Gastroesophageal sphincter (tissue), 4 donors: ENCODE data around the gene TANGO6. TPM values are rescaled to one million over a fixed set of nuclear protein-coding genes. Genes with fewer than 3 reads are reported as not detected.
"Not testable (repeated sequence)": the region's sequence is repeated elsewhere in the genome, so short reads cannot be mapped to it uniquely, and the experiment has no call there.

Experiments
- ATAC-seq: fragments of 150-250 bp; one replicate; pipeline ENCODE4 v1.9.1; 2016; ENCODE audit warnings: mild to moderate bottlenecking, moderate library complexity
- H3K27ac ChIP-seq, 4 donors: fragments of 200-600 bp; sonication (generic) in 3 of 4; 1 replicate in 3 of 4; 2 replicates in 1 of 4; pipeline ENCODE4 v1.5.1; 2016 to 2019
- H3K27me3 ChIP-seq: fragments of 200-600 bp; sonication (generic); one replicate; pipeline ENCODE4 v1.5.1; 2019
- H3K36me3 ChIP-seq, 2 donors: fragments of 200-600 bp; sonication (generic); one replicate each; pipeline ENCODE4 v1.5.1; 2019; ENCODE audit warnings: control low read depth in 1 of 2
- H3K4me1 ChIP-seq, 3 donors: fragments of 200-600 bp; sonication (generic); 1 replicate in 2 of 3; 2 replicates in 1 of 3; pipeline ENCODE4 v1.5.1; 2016 to 2019; ENCODE audit warnings: control low read depth in 2 of 3
- H3K4me3 ChIP-seq, 2 donors: fragments of 200-600 bp; sonication (generic); one replicate each; pipeline ENCODE4 v1.5.1; 2019; ENCODE audit warnings: mild to moderate bottlenecking in 1 of 2, moderate library complexity in 1 of 2
- H3K9me3 ChIP-seq, 3 donors: fragments of 200-600 bp; sonication (generic); one replicate each; pipeline ENCODE4 v1.5.1; 2017 to 2019; ENCODE audit warnings: control low read depth in 2 of 3
- CTCF ChIP-seq, 4 experiments: fragments of 200-600 bp in 2 of 4; fragments of 450-650 bp in 2 of 4; sonication (generic) in 1 of 4; IDR thresholded peaks; one replicate each; pipeline ENCODE4 v1.5.1; 2017 to 2019; ENCODE audit warnings: antibody characterized with exemption in 4 of 4, mild to moderate bottlenecking in 2 of 4, moderate library complexity in 2 of 4
- EP300 ChIP-seq: sonication (generic); formaldehyde crosslinking; IDR thresholded peaks from one replicate; pipeline ENCODE4 v1.6.1; 2017; ENCODE audit warnings: antibody characterized with exemption, mild to moderate bottlenecking
- POLR2A ChIP-seq, 2 donors: fragments of 450-650 bp; IDR thresholded peaks; one replicate each; pipeline ENCODE4 v1.6.1; 2017; ENCODE audit warnings: antibody characterized with exemption in 2 of 2, mild to moderate bottlenecking in 2 of 2, moderate library complexity in 1 of 2
- POLR2AphosphoS5 ChIP-seq: sonication (generic); formaldehyde crosslinking; IDR thresholded peaks from one replicate; pipeline ENCODE4 v1.6.1; 2017; ENCODE audit warnings: antibody characterized with exemption
- WGBS, 2 donors: methylation state at CpG; one replicate each; pipeline ENCODE4 v1.1.5; 2018; ENCODE audit warnings: low coverage in 1 of 2; 5-methylcytosine and 5-hydroxymethylcytosine counted together
- total RNA-seq, 4 donors: library from RNA; depleted of rRNA; stranded (reverse); fragments of >200 nt; gene quantifications; one replicate each; pipeline ENCODE4 v1.1.0, GENCODE V29; 2016

Gene TANGO6
- total RNA-seq, 4 donors from 2014 or later: 19.5 to 29.7 (median 21.0) TPM

DNA sequence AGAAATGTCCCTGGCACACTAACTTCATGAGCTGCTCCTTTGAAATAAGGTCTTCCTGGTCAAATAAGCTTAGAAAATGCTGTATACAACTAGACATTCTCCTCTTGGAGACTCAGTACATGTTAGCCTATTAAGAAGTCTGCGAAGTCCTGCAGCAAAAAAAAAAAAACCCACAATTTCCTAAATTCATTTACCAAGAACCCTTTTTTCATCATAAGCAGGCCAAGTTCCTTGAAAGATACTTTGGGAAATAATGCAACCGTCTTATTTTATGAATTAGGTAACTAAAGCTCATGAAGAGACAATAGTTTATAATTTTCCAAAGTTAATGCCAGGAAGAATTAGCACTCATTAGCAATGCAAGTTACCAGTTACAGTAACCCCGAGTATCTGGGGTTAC, 213.1 kb downstream of the TANGO6 start:
- no peaks in the 10 kb centered on the region for H3K9me3 ChIP-seq
- no peak overlapping the region for H3K4me3 ChIP-seq
- 68 to 94% methylated on average over 2 to 3 of the region's 3 CpGs for WGBS, 2 donors
- TF ChIP-seq POLR2AphosphoS5 (no peak), EP300 (no peak), CTCF (IDR thresholded peaks at IDR 0.05) (no peak), POLR2A (IDR thresholded peaks at IDR 0.05) (no peak)
- ATAC-seq: no peak
- H3K27ac ChIP-seq: no peak overlapping the region
- peaks cover 0 to 9% (median 0%) of the 10 kb centered on the region in 3 donors for H3K4me1 ChIP-seq
- H3K36me3 ChIP-seq: no peaks in the 10 kb centered on the region
- H3K27me3 ChIP-seq: no peaks in the 10 kb centered on the region

GRCh38 chr16:69057400-69058378, 214.4 kb downstream of the TANGO6 start:
- Histone ChIP-seq H3K9me3 (no peaks in the 10 kb centered on the region), H3K36me3 (no peaks in the 10 kb centered on the region), H3K4me3 (no peak overlapping the region), H3K27me3 (no peaks in the 10 kb centered on the region), H3K4me1 (peaks cover 0 to 9% (median 0%) of the 10 kb centered on the region in 3 donors), H3K27ac (peak overlapping the region in 2 of 4 donors; percentile 36 to 58)
- peak; percentile 66 for ATAC-seq
- WGBS, 2 donors: 35 to 49% methylated on average over 6 to 10 of the region's 11 CpGs
- TF ChIP-seq CTCF (IDR thresholded peaks at IDR 0.05) (no peak), POLR2AphosphoS5 (peak; percentile 25)

- WGBS, 2 donors: 94 to 100% methylated on average over 5 of the region's 8 CpGs
- not testable (repeated sequence) for ATAC-seq
These were observed 220.2 kb downstream of the TANGO6 start for GRCh38 chr16:69063491-69063890.

GRCh38 chr16:69064124-69064763, 220.9 kb downstream of the TANGO6 start:
- H3K4me3 ChIP-seq: no peak overlapping the region
- H3K4me1 ChIP-seq: no peaks in the 10 kb centered on the region
- no peak for ATAC-seq
- H3K9me3 ChIP-seq: no peaks in the 10 kb centered on the region
- no peak overlapping the region for H3K27ac ChIP-seq
- no peak for TF ChIP-seq EP300
- no peak for TF ChIP-seq POLR2AphosphoS5
- no peak for TF ChIP-seq POLR2A (IDR thresholded peaks at IDR 0.05)
- no peak for TF ChIP-seq CTCF (IDR thresholded peaks at IDR 0.05)
- peaks cover 0 to 13% of the 10 kb centered on the region in 2 donors for H3K36me3 ChIP-seq
- H3K27me3 ChIP-seq: no peaks in the 10 kb centered on the region
- WGBS, 2 donors: 75 to 100% methylated on average over 1 to 2 of the region's 2 CpGs

More at GRCh38 chr16:69063491-69063890, 220.2 kb downstream of the TANGO6 start:
- H3K36me3 ChIP-seq: peaks cover 0 to 10% of the 10 kb centered on the region in 2 donors
- H3K4me3 ChIP-seq, H3K27ac ChIP-seq, H3K4me1 ChIP-seq, H3K9me3 ChIP-seq, H3K27me3 ChIP-seq: not testable (repeated sequence)

DNA sequence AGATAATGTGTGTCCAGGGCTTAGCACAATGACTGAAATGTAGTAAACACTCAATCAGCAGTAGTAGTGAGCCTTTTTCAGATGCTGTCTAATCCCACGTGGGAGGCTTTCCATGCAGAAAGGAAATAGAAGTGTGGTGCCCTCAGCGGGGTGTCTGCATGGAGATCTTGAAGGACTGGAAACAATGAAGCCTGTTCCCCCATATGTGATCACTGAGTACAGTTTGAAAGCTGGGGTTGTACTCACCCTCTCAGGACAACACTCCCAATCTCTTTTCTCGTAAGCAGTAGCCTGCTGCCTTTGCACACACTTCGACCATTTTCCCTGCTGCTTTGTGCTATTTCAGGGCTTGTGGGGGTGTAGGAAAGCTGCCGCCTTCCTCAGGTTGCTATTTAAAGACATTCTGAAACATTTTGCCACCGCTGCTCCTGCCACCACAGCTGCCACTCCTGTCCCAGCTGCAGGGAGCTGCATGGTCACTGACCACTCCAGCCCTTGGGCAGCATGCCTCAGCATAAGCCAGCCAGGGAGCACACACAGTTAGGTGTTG, 221.5 kb downstream of the TANGO6 start:
- Histone ChIP-seq H3K27me3 (no peaks in the 10 kb centered on the region), H3K27ac (no peak overlapping the region), H3K9me3 (no peaks in the 10 kb centered on the region), H3K36me3 (peaks cover 0 to 13% of the 10 kb centered on the region in 2 donors), H3K4me3 (no peak overlapping the region), H3K4me1 (no peaks in the 10 kb centered on the region)
- 62 to 66% methylated on average over 6 of the region's 6 CpGs for WGBS, 2 donors
- ATAC-seq: no peak
- TF ChIP-seq POLR2AphosphoS5 (no peak), EP300 (no peak), POLR2A (IDR thresholded peaks at IDR 0.05) (no peak), CTCF (IDR thresholded peaks at IDR 0.05) (no peak)
